WTC11 (cell line): ENCODE measurements around the gene STPG4. TPM values are rescaled to one million over a fixed set of nuclear protein-coding genes. Genes with fewer than 3 reads are reported as not detected.

Experiments used
- ATAC-seq: fragments of 200-7000 bp; cut with Tn5 transposase; 2 replicates; pipeline ENCODE4 v1.10.0; 2021; ENCODE audit warnings: mild to moderate bottlenecking, moderate library complexity
- CTCF ChIA-PET: fragments of 300-600 bp; sonication (Branson Sonifier 250); formaldehyde crosslinking; loops from one replicate; lab custom pipeline; 2021; ENCODE audit warnings: antibody characterized with exemption; lab: Charles Lee
- POLR2A ChIA-PET: fragments of 350-600 bp; sonication (Branson Sonifier 250); formaldehyde crosslinking; loops from one replicate; lab custom pipeline; 2021; ENCODE audit warnings: antibody characterized with exemption; lab: Charles Lee
- DNase-seq: peaks from one replicate; pipeline ENCODE4 v3.0.0; 2021; ENCODE audit warnings: low spot score
- H3K27ac Mint-ChIP-seq: 2 replicates; pipeline ENCODE4 v1.8.0; 2021; ENCODE audit warnings: mixed read lengths
- H3K27me3 Mint-ChIP-seq: 2 replicates; pipeline ENCODE4 v1.8.0; 2021; ENCODE audit warnings: low read depth, mild to moderate bottlenecking, moderate library complexity, mixed read lengths
- H3K36me3 Mint-ChIP-seq: 2 replicates; pipeline ENCODE4 v1.8.0; 2021; ENCODE audit warnings: mixed read lengths
- H3K4me1 Mint-ChIP-seq: 2 replicates; pipeline ENCODE4 v1.8.0; 2022; ENCODE audit warnings: mixed read lengths
- H3K4me3 Mint-ChIP-seq: 2 replicates; pipeline ENCODE4 v1.8.0; 2021; ENCODE audit warnings: mild to moderate bottlenecking, moderate library complexity, mixed read lengths
- H3K9me3 Mint-ChIP-seq: 2 replicates; pipeline ENCODE4 v1.8.0; 2021; ENCODE audit warnings: mixed read lengths
- CBFB ChIP-seq: sonication (generic); formaldehyde crosslinking; IDR thresholded peaks from 2 replicates; pipeline ENCODE4 v1.8.1; 2022; ENCODE audit warnings: mild to moderate bottlenecking, low read depth, missing genetic modification reagents
- JAZF1 ChIP-seq: fragments of 250-450 bp; sonication (Bioruptor Pico); IDR thresholded peaks from 2 replicates; pipeline ENCODE4 v1.9.0; 2021; ENCODE audit warnings: moderate library complexity, mild to moderate bottlenecking, inconsistent platforms
- MXD4 ChIP-seq: fragments of 250-450 bp; sonication (Bioruptor Pico); IDR thresholded peaks from 2 replicates; pipeline ENCODE4 v1.8.0; 2021; ENCODE audit warnings: mild to moderate bottlenecking, moderate library complexity, borderline replicate concordance
- NFATC4 ChIP-seq: fragments of 250-450 bp; sonication (Bioruptor Pico); IDR thresholded peaks from 2 replicates; pipeline ENCODE4 v1.9.0; 2021; ENCODE audit warnings: mild to moderate bottlenecking
- PRRX2 ChIP-seq: fragments of 250-450 bp; sonication (Bioruptor Pico); IDR thresholded peaks from 2 replicates; pipeline ENCODE4 v1.8.0; 2021; ENCODE audit warnings: mild to moderate bottlenecking
- RELA ChIP-seq: sonication (generic); formaldehyde crosslinking; IDR thresholded peaks from 2 replicates; pipeline ENCODE4 v1.8.1; 2022; ENCODE audit warnings: missing genetic modification reagents, mild to moderate bottlenecking, borderline replicate concordance
- RORB ChIP-seq: fragments of 250-450 bp; sonication (Bioruptor Pico); IDR thresholded peaks from 2 replicates; pipeline ENCODE4 v1.9.0; 2021; ENCODE audit warnings: mild to moderate bottlenecking
- SP1 ChIP-seq: sonication (generic); formaldehyde crosslinking; conservative IDR thresholded peaks from 2 replicates; pipeline ENCODE4 v1.8.1; 2022; ENCODE audit warnings: missing genetic modification reagents
- TEAD1 ChIP-seq: sonication (generic); formaldehyde crosslinking; IDR thresholded peaks from 2 replicates; pipeline ENCODE4 v1.8.0; 2022; ENCODE audit warnings: mild to moderate bottlenecking, missing genetic modification reagents
- ZNF232 ChIP-seq: sonication (generic); formaldehyde crosslinking; IDR thresholded peaks from 2 replicates; pipeline ENCODE4 v1.8.0; 2022; ENCODE audit warnings: mild to moderate bottlenecking, missing genetic modification reagents
- ZNF263 ChIP-seq: sonication (generic); formaldehyde crosslinking; IDR thresholded peaks from 2 replicates; pipeline ENCODE4 v1.8.1; 2022; ENCODE audit warnings: low read depth, mild to moderate bottlenecking, moderate library complexity, missing genetic modification reagents
- ZNF425 ChIP-seq: fragments of 250-450 bp; sonication (Bioruptor Pico); conservative IDR thresholded peaks from 2 replicates; pipeline ENCODE4 v1.9.0; 2021; ENCODE audit warnings: mild to moderate bottlenecking
- total RNA-seq: library from RNA; stranded (reverse); gene quantifications from 3 replicates; pipeline ENCODE4 v1.2.3, GENCODE V29; 2021
- TF ChIP-seq, protein P1 (sequence below): sonication (generic); formaldehyde crosslinking; conservative IDR thresholded peaks from 2 replicates; pipeline ENCODE4 v1.8.1; 2022; ENCODE audit warnings: mild to moderate bottlenecking, missing genetic modification reagents
- TF ChIP-seq, protein P2 (sequence below): fragments of 200-600 bp; IDR thresholded peaks from 2 replicates; pipeline ENCODE4 v1.8.0; 2022; ENCODE audit warnings: antibody characterized with exemption
- TF ChIP-seq, protein P3 (sequence below): sonication (generic); formaldehyde crosslinking; conservative IDR thresholded peaks from 2 replicates; pipeline ENCODE4 v1.8.1; 2023; ENCODE audit warnings: mild to moderate bottlenecking, low read depth, missing genetic modification reagents, moderate library complexity
- TF ChIP-seq, protein P4 (sequence below): sonication (generic); formaldehyde crosslinking; IDR thresholded peaks from 2 replicates; pipeline ENCODE4 v1.8.1; 2022; ENCODE audit warnings: mild to moderate bottlenecking, moderate library complexity, missing genetic modification reagents
- TF ChIP-seq, protein P5 (sequence below): fragments of 250-450 bp; sonication (Bioruptor Pico); IDR thresholded peaks from 2 replicates; pipeline ENCODE4 v1.9.0; 2021; ENCODE audit warnings: mild to moderate bottlenecking
- TF ChIP-seq, protein P6 (sequence below): sonication (generic); formaldehyde crosslinking; IDR thresholded peaks from 2 replicates; pipeline ENCODE4 v1.8.1; 2022; ENCODE audit warnings: low read depth, missing genetic modification reagents, borderline replicate concordance

Gene STPG4
- total RNA-seq, 1 experiment from 2014 or later: not detected

DNA sequence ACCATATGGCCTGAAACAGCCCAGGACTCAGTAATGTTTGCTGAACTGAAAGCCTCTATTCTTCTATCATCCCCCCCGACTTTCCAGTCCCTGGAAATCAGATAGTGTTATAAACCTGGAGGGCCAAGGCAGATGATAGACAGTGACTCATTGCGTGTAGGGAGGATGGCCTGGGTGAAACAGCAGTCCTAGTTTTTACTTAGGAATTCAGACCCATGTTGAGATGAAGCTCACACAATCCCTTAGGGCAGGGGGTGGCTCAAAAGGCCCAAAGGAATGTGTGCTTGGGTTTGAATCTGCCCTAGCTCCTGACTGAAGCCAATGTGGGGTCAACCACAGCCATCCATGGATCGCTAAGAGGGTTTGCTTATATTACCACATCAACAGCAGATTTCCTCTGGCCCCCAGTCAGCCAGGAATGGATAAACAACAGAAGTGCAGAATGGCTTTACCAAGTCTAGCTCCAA, 43.9 kb upstream of the STPG4 start (continued):
- TF ChIP-seq, protein P1, sequence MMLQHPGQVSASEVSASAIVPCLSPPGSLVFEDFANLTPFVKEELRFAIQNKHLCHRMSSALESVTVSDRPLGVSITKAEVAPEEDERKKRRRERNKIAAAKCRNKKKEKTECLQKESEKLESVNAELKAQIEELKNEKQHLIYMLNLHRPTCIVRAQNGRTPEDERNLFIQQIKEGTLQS (CRISPR knock-in tag): no peak
- TF ChIP-seq RORB (CRISPR knock-in tag): no peak

DNA sequence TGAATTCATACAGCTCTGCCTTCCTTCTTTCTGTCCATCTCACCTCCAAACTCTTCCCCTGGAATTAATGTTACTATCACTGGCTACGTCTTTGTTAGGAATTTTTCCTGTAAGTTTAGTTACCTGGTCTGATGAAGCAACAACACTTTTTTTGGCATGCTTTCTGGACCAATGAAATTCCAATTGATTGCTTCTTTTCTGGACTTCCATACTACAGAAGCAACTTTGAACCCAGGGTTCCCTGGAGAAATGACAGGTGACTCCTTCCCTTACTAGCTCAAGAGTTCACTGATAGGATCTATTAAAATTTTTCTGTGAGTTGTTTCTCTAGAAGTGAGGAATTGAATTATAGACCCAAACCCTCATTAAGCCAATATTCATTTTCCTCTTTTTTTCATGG, 41.4 kb upstream of the STPG4 start:
- no peak overlapping the region for H3K27ac Mint-ChIP-seq
- peaks cover 57% of the 10 kb centered on the region for H3K4me1 Mint-ChIP-seq
- ATAC-seq: no peak
- no peak for DNase-seq
- TF ChIP-seq RELA (CRISPR knock-in tag) (no peak), JAZF1 (CRISPR knock-in tag) (no peak), CBFB (no peak), NFATC4 (CRISPR knock-in tag) (no peak), ZNF425 (no peak), RORB (CRISPR knock-in tag) (no peak), ZNF232 (CRISPR knock-in tag) (no peak), TEAD1 (no peak), MXD4 (CRISPR knock-in tag) (no peak), PRRX2 (CRISPR knock-in tag) (no peak), SP1 (no peak)
- TF ChIP-seq, protein P2, sequence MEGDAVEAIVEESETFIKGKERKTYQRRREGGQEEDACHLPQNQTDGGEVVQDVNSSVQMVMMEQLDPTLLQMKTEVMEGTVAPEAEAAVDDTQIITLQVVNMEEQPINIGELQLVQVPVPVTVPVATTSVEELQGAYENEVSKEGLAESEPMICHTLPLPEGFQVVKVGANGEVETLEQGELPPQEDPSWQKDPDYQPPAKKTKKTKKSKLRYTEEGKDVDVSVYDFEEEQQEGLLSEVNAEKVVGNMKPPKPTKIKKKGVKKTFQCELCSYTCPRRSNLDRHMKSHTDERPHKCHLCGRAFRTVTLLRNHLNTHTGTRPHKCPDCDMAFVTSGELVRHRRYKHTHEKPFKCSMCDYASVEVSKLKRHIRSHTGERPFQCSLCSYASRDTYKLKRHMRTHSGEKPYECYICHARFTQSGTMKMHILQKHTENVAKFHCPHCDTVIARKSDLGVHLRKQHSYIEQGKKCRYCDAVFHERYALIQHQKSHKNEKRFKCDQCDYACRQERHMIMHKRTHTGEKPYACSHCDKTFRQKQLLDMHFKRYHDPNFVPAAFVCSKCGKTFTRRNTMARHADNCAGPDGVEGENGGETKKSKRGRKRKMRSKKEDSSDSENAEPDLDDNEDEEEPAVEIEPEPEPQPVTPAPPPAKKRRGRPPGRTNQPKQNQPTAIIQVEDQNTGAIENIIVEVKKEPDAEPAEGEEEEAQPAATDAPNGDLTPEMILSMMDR: no peak
- TF ChIP-seq, protein P3, sequence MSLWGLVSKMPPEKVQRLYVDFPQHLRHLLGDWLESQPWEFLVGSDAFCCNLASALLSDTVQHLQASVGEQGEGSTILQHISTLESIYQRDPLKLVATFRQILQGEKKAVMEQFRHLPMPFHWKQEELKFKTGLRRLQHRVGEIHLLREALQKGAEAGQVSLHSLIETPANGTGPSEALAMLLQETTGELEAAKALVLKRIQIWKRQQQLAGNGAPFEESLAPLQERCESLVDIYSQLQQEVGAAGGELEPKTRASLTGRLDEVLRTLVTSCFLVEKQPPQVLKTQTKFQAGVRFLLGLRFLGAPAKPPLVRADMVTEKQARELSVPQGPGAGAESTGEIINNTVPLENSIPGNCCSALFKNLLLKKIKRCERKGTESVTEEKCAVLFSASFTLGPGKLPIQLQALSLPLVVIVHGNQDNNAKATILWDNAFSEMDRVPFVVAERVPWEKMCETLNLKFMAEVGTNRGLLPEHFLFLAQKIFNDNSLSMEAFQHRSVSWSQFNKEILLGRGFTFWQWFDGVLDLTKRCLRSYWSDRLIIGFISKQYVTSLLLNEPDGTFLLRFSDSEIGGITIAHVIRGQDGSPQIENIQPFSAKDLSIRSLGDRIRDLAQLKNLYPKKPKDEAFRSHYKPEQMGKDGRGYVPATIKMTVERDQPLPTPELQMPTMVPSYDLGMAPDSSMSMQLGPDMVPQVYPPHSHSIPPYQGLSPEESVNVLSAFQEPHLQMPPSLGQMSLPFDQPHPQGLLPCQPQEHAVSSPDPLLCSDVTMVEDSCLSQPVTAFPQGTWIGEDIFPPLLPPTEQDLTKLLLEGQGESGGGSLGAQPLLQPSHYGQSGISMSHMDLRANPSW (CRISPR knock-in tag): no peak
- TF ChIP-seq, all 79 proteins: peak for 0
- ChIA-PET POLR2A (no interaction called here), CTCF (no interaction called here)
- H3K27me3 Mint-ChIP-seq: no peaks in the 10 kb centered on the region
- H3K36me3 Mint-ChIP-seq: no peaks in the 10 kb centered on the region
- no peak overlapping the region for H3K4me3 Mint-ChIP-seq
- no peaks in the 10 kb centered on the region for H3K9me3 Mint-ChIP-seq

DNA sequence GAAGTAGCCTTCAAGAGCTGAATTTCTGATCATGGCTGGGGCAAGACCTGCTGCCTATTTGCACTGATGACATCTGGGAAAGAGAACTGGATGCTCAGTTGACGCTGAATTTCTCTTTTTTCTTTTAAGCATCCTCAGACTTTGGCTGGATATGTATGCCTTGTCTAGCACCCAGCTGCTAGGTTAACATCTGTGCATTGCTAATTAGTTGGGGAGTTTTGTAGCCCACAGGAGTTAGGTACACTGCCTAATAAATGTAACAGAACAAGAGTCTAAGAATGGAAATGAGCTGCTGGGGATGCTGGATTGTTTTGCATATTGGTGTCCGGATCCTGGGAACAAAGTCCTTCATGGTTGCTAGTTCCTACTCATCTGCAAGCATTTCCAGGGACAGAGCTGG, 40.9 kb upstream of the STPG4 start:
- H3K4me1 Mint-ChIP-seq: peaks cover 61% of the 10 kb centered on the region
- POLR2A ChIA-PET: no interaction called here

More for the DNA sequence above, 40.9 kb upstream of the STPG4 start:
- H3K4me3 Mint-ChIP-seq: no peak overlapping the region
- no peaks in the 10 kb centered on the region for H3K36me3 Mint-ChIP-seq
- H3K9me3 Mint-ChIP-seq: no peaks in the 10 kb centered on the region
- DNase-seq (no peak), ATAC-seq (no peak)
- CTCF ChIA-PET: no interaction called here
- no peak overlapping the region for H3K27ac Mint-ChIP-seq
- no peaks in the 10 kb centered on the region for H3K27me3 Mint-ChIP-seq
- TF ChIP-seq, protein P4, sequence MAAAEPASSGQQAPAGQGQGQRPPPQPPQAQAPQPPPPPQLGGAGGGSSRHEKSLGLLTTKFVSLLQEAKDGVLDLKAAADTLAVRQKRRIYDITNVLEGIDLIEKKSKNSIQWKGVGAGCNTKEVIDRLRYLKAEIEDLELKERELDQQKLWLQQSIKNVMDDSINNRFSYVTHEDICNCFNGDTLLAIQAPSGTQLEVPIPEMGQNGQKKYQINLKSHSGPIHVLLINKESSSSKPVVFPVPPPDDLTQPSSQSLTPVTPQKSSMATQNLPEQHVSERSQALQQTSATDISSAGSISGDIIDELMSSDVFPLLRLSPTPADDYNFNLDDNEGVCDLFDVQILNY (CRISPR knock-in tag): no peak
- no peak for TF ChIP-seq ZNF263 (CRISPR knock-in tag)
- TF ChIP-seq, protein P5, sequence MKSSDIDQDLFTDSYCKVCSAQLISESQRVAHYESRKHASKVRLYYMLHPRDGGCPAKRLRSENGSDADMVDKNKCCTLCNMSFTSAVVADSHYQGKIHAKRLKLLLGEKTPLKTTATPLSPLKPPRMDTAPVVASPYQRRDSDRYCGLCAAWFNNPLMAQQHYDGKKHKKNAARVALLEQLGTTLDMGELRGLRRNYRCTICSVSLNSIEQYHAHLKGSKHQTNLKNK: no peak
- TF ChIP-seq, protein P6, sequence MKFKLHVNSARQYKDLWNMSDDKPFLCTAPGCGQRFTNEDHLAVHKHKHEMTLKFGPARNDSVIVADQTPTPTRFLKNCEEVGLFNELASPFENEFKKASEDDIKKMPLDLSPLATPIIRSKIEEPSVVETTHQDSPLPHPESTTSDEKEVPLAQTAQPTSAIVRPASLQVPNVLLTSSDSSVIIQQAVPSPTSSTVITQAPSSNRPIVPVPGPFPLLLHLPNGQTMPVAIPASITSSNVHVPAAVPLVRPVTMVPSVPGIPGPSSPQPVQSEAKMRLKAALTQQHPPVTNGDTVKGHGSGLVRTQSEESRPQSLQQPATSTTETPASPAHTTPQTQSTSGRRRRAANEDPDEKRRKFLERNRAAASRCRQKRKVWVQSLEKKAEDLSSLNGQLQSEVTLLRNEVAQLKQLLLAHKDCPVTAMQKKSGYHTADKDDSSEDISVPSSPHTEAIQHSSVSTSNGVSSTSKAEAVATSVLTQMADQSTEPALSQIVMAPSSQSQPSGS (CRISPR knock-in tag): no peak
